Measurements from ENCODE around the gene CADM1.

DNA sequence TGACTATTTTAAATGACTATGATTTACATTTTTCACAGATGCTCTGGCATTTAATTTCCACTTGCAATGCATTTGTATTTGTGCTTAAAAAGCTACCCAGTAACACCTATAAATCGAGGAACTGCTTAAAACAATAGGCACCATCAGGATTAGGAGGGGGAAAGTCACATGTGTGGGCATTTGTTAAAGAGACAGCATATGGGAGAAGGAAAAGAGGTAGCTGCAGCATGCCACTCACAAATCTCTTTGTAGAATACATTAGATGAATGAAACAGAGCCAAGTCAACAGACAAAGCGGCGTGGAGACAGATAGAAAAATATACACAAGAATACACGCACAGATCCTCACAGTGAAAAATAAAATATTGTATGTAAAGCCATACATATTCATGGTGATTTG, 228.0 kb downstream of the CADM1 start:
- no peak for TF ChIP-seq YY1 (IDR thresholded peaks at IDR 0.05; ENCODE audit: insufficient read depth, insufficient read length)
- no peak for TF ChIP-seq ZNF274 (IDR thresholded peaks at IDR 0.05; ENCODE audit: low read depth, low read length)
- no peak for TF ChIP-seq SUZ12 (IDR thresholded peaks at IDR 0.05; ENCODE audit: extremely low read depth, insufficient read depth, insufficient read length)

Measured in NT2/D1 (cell line).